ENCODE measurements around the gene B3GALT6.

GRCh38 chr1:1254667-1254998 is 22.6 kb downstream of the B3GALT6 start:
- no peak for TF ChIP-seq POLR2A (IDR thresholded peaks at IDR 0.05)
- TF ChIP-seq CTCF (IDR thresholded peaks at IDR 0.05) = no peak
